NCI-H2029 (cell line): ENCODE results near the gene NUP93.
"Not testable (repeated sequence)": the region's sequence is repeated elsewhere in the genome, so short reads cannot be mapped to it uniquely, and the experiment has no call there.

Source experiments
- DNase-seq: peaks from one replicate; lab custom pipeline; 2025; lab: John Stamatoyannopoulos, UW

NUP93 gene

DNA sequence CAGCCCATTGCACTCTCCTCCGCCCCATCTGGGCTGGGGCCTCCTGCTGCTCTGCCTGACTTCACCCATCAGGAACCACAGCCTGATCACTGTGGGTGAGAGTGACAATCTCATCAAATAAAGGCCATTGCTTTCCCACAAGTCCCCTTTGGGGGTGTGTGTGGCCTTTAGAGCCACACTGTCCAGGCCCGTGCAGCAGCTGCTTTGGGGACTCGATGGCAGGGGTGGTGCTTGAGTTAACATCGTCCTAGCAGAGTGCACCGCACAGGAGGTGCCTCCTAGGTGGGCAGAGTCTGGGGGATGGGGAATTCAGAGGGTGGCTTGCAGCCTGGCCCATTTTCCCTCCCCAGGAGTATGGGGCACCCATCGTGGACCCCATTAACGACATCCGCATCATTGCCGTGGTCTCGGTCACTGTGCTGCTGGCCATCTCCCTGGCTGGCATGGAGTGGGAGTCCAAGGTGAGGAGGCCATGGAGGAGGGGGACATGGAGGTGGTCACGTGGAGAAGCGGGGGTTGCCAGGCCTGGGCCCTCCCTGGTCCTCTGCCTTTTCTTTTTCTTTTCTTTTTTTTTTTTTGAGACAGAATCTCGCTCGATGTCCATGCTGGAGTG is 140.5 kb downstream of the NUP93 start:
- DNase-seq = no peak

DNA sequence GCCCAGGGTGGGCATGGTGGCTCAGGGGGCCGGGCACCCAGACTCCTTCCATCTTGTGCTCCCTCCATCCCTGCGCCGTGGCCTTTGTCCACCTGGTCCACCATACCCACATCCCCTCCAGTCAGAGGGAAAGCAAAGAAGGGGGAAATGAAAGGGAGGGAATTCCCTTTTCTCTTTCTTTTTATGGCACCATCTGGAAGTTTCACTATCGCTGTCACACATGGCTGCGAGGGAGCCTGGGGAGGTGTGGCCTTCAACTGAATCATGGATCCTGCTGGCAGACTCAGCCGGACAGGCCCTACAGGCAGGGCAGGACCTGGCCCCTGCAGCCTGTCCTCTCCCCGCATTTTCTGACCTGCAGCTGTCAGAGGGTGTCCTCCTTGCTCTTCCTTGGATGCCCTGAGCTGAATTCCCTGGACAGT is 141.3 kb downstream of the NUP93 start:
- DNase-seq = no peak

DNA sequence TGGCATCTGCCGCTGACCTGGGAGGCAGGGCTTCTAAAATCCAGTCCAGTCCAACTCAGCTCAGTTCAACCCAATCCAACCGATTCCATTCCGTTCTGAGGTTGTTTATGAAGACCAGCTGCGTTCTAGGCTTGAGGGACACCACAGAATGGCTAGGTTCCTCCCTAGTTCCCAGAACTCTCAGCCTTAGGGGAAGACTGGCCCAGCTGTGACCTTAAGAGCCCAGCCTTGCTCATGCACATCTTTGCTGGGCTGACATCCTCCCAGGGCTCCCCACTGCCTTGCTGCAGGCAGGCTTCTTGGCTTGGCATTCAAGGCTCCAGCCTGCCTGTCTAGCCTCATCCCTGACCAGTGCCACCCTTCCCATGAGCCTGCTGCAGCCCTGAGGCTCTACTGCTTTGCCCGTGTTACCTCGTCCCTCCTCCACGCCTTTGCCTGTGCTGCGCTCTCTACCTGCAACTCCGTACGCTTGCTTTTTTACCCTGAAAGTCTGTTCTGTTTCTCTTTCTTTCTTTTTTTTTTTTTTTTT is 143.0 kb downstream of the NUP93 start:
- DNase-seq = no peak

DNA sequence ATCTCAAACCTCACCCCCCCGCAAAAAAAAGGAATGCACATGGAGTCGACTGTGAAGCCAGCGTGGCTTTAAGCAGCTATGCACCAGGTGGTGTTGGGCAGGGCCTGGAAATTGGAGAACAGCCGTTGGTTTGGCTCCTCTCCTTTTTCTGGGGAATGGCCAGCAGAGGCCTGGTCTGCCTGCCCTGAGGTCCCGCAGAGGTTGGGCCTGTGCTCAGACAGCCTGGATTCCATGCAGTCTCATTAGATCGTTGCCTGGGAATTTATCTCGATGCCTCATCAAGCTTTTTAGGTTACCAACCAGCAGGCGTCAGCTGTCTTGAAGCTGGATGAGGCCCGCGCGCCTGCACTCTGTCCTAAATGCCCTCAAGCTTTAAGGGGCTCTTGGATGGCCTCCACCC is 144.9 kb downstream of the NUP93 start:
- no peak for DNase-seq

DNA sequence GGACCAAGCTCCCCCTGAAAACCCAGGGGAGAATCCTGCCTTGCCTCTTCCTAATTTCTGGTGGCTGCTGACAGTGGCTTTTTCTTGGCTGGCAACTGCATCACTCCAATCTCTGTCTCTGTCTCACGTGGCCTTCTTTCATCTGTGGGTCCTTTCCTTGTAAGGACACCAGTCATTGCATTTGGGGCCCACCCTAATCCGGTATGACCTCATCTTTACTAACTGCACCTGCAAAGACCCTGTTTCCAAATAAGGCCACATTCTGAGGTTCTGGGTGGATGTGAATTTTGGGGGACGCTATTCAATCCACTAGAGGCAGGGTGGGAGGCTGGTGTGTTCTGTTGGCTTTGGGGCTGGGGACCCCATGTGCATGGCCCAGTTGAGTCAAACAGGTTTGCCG is 146.1 kb downstream of the NUP93 start:
- no peak for DNase-seq

DNA sequence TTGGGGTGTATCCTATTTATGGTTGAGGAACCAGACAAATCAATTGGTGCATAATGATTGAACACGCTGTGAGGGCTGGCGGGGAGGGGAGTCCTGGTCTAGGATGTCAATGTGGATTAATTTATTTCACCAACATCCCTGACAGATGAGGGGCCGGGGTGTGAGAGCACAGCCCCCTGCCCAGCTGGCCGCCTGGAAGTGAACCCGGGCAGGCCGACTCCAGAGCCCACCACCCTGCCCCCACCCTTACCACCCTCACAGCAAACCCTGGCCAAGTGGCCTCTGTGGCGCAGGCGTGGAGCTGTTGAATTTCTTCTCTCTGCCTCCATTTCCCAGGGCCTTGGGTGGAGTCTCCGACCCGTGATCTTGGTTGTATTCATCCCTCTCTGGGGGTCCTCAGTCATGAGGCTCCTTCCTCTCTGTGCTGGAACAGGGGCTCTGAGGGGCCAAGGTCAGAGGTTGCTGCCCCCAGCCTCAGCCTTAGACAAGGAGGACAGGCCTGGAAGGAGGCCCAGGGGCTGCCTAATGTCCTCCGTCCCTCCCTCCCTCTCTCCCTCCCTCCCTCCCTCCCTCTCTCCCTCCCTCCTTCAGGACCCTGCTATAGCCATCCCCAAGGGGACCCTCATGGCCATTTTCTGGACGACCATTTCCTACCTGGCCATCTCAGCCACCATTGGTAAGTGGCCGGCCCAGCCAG is 147.7 kb downstream of the NUP93 start:
- no peak for DNase-seq

DNA sequence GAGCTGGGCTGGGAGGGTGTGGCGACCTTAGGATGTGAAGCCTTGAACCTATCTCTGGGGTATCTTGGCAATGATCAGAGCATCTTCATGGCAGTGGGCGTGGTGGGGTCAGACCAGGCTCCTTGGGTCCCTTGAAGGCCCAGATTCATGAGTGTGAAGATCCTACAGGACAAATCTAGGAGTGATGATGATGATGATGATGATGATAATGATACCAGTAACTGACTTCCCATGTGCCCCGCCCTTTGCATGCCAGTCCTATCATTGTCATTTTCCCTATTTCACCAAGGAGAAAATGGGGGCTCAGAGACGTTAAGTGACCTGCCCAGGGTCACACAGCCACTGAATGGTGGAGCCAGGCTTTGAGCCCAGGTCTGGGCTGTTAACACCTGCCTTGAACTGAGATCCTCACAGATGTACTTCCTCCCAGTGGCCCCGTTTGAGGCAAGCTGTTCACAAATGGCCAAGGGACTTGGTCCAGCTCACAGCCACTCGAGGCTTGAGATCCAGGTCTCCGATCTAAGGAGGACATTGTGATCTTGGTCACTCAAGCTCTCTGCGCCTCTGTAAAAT is 148.4 kb downstream of the NUP93 start:
- DNase-seq = no peak

DNA sequence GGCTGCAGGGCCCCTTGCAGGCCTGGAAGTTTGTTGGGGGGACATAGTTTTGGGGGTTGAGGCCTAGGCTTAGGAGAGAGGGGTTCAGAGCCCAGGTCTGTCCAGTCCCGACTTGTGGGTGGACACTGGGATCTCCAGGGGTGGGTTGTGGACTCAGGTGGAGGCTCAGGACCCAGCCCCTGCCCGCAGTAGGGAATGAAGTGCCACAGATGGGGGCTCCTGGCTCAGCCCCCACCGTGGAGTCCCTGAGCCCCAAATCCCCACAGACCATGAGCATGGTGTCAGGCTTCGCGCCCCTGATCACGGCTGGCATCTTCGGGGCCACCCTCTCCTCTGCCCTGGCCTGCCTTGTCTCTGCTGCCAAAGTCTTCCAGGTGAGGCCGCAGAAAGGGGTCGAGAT is 149.3 kb downstream of the NUP93 start:
- no peak for DNase-seq

DNA sequence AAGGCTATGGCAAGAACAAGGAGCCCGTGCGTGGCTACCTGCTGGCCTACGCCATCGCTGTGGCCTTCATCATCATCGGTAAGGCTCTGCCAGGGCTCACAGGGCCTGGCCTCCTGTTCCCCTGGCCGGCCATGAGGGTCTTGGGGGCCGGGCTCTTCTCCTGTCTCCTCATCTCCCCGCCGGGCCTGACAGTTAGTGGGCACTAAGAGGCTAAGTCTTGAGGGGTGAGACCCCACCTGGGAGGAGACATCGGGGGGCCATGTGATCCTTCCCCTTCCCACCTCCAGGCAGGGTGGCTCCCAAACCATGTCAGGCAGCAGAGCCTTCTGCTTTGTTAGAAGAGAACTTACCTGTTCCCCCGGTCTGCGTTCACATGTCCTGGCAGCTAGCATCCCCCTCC is 150.2 kb downstream of the NUP93 start:
- no peak for DNase-seq

DNA sequence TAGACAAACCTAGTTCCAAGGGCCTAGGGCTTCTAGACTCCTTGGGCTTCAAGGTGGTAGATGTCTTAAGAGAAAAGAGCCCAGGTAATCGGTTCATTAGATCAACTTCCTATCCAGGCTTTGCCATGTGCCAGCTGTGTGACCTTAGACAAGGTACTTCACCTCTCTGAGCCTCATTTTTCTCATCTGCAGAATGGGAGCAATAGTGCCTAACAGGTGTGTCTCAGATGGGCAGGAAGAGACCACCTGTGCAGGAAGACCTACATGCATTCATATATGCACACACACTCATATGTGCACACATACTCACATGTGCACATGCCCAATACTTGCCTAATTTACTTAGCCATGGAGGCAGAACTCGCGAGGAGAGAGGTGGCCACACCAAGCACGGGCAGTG is 150.8 kb downstream of the NUP93 start:
- no peak for DNase-seq

DNA sequence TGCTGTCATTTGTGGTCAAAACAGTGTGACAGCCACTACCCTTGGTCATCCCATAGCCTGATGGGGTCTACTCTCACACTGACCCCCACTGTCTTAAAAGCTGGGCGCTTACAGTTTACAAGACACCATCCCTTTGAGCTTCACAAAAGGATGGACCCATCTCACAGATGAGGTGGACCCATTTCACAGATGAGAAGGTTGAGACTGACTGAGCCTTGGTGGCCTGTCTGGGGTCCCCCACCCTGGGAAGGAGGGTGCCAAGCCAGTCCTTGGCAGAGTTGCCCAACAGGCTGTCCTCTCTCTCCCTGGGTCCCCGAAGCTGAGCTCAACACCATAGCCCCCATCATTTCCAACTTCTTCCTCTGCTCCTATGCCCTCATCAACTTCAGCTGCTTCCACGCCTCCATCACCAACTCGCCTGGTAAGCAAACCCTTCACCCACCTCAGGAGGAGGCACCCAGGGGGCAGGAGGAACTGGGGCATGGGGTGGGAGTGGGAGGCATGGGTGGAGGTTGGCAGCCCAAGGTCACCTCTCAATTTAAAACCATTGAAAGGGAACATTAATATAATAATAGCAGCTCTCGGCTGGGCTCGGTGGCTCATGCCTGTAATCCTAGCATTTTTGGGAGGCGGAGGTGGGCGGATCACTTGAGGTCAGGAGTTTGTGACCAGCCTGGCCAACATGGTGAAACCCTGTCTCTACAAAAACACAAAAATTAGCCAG is 152.3 kb downstream of the NUP93 start:
- no peak for DNase-seq

DNA sequence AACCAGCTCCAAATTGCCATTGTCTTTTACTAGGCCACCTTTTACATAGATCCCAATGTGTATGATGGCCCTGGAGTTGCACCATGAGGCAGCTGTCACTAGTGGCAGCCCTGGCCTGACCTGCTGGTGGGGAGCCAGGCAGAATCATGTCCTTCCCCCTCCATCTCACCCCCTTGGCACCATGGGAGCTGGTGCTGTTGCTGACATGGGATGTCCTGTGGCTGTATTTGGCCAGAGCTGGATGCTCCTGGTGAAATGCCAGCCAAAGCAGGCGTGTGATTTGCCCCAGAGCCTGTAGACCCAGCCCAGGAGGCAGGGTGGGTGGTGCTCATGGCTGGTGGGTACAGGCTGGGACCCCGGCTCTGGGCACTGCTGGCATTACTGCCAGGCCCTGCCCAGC is 153.7 kb downstream of the NUP93 start:
- no peak for DNase-seq

DNA sequence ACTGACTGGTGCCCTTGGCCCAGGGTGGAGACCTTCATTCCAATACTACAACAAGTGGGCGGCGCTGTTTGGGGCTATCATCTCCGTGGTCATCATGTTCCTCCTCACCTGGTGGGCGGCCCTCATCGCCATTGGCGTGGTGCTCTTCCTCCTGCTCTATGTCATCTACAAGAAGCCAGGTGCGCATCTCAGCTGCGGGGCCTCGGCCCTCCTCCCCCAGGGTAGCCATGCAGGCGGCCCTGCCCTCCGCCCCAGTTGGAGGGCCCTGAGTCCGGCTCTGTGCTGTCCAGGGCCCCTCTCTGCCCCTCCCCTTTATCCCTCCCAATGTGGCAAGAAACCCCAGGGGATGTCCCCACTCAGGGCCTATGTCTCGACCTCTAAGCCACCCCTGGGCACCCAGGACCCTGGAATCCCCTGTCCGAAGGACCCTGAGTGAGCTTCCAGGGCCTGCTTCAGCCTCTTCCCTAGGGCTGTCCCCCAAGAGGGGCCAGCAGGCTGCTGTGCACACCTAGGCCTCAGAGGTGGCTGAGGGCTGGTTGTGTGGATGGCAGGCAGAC is 154.2 kb downstream of the NUP93 start:
- DNase-seq = no peak

DNA sequence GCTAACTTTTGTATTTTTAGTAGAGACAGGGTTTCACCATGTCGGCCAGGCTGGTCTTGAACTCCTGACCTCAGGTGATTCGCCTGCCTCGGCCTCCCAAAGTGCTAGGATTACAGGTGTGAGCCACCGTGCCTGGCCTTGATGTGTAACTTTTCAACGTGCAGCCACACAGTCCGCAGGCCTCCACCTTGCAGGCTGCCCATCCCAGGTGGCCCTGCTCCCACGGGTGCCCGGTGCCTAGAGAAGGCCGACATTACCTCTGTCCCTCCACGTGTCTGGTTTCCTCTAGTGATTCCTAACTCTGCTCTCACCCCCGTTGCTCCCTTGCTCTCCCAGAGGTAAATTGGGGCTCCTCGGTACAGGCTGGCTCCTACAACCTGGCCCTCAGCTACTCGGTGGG is 155.0 kb downstream of the NUP93 start:
- not testable (repeated sequence) for DNase-seq

DNA sequence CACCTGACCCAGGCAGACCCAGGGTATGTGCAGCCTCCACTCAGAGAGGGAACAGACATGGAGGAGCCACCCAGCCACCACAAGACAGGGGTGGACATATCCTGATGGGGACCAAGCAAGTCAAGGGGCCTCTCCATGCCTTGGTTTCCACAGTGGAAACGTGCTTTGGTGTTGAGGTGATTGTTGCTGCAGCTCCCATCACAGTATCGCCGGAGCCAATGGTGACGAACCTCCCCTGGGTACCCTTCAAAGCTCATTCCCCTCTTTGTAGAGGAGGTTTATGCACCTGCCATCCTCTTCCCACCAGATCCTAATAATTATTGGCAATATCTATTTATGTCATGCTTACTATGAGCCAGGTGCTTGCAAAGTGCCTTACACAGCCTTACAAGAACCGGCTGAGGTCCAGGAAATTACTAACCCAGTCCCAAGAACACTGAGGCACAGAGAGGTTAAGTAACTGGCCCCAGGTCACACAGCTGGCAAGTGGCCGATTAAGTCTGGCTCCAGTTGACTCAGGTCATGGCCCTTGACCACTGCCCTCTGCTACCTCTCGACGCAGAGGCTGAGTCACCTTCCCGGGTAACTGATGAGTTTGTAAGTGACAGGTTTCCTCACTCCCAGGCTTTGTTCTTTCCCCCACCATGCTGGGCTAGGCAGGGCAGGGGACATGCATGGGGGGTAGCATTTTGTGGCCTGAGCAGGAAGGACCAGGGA is 155.7 kb downstream of the NUP93 start:
- DNase-seq = no peak

DNA sequence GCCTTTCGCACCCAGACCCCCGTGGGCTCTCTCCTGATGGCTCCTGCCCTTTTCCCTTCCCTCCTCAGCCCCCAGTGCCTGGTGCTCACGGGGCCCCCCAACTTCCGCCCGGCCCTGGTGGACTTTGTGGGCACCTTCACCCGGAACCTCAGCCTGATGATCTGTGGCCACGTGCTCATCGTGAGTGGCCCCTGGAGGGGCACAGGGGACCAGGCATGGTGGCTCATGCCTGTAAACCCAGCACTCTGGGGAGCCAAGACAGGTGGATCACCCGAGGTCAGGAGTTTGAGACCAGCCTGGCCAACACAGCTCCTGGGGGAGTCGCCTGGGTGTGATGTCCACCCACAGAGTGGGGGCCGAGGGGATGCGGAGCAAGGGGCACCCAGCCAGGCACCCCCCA is 156.4 kb downstream of the NUP93 start:
- no peak for DNase-seq

DNA sequence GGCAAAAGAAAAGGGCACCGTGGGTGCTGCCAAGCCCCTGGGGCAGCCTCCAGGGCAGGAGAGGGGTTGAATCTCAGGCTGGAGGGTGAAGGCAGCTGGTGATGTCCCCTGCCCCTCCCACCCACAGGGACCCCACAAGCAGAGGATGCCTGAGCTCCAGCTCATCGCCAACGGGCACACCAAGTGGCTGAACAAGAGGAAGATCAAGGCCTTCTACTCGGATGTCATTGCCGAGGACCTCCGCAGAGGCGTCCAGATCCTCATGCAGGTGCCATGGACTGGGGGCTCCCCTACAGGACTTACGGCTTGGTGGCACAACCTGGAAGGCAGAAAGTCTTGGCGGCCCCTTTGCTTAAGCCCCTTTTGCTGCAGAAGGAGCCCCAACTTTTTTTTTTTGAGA is 156.9 kb downstream of the NUP93 start:
- no peak for DNase-seq

DNA sequence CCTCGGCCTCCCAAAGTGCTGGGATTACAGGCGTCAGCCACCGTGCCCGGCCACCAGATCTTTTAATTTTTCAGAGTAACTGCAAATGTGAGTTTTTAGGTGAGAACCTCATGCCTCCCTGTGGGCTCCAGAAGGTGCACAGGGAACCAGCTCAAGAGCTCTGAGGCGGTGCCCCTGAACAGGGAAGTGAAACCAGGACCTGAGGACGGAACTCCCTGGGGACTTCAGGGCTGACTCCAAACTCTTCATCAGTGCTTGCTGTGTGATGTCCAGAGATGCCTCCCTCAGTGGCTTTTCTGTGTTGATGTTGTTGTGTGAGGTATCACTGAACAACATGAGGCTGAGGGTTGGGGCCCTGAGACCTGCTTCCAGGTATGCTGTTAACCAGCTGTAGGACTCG is 158.9 kb downstream of the NUP93 start:
- no peak for DNase-seq

DNA sequence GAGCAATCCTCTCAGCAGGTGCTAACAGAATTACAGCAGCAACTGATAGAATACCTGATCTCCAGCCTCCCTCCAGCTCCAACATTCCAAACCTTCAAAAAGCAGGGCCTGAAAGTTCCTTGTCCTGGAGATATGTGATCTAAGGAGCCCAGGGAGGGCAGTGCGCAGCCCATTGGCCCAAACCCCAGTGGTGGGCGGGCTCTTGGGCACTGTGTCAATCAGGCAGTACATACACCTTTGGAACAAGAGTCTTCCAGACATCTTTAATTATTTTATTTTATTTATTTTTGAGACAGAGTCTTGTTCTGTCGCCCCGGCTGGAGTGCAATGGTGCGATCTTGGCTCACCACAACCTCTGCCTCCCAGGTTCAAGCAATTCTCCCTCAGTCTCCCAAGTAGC is 159.3 kb downstream of the NUP93 start:
- DNase-seq = no peak

DNA sequence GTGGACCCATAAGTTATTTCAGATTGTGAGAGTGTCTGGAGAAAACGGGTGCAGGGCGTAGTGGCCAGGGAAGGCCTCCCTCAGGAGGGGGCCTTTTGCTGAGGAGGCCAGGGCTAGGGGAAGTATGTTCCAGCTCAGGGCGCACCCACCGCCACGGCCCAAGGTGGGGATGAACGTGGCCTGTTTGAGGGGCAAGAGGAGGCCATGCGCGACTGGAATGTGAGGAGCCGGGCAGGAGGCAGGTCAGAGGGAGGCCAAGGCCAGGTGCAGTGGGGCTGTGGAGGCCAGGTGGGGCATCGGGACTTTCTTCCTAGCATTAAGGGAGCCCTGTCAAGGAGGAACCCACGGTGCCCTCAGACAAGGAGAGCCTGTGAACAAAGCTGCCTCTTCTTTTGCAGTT is 161.8 kb downstream of the NUP93 start:
- DNase-seq = no peak

DNA sequence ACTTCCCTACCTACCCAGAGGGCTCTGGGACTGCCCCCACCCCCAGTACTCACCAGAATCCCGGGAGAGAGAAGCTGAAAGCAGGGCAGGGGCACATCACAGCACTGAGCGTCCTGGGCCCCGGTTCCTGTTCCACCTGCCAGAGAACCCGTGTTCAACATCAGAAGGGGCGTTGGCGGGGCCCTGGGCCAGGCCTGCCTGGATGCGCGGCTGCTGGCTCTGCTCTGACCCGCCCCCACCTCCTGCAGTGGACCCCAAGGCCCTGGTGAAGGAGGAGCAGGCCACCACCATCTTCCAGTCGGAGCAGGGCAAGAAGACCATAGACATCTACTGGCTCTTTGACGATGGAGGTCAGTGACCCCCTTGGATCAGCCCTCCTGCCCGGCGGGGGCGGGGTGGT is 162.8 kb downstream of the NUP93 start:
- no peak for DNase-seq
